ENCODE measurements around the gene CEBPZ. TPM values are rescaled to one million over a fixed set of nuclear protein-coding genes. Genes with fewer than 3 reads are reported as not detected.
"Not testable (repeated sequence)": the region's sequence is repeated elsewhere in the genome, so short reads cannot be mapped to it uniquely, and the experiment has no call there.

CEBPZ gene
- total and polyA plus RNA-seq, 2 of the 13 experiments (the other 11 are each of a cell fraction or from before 2014, with no cell fraction given): 14.4 to 117 TPM

DNA sequence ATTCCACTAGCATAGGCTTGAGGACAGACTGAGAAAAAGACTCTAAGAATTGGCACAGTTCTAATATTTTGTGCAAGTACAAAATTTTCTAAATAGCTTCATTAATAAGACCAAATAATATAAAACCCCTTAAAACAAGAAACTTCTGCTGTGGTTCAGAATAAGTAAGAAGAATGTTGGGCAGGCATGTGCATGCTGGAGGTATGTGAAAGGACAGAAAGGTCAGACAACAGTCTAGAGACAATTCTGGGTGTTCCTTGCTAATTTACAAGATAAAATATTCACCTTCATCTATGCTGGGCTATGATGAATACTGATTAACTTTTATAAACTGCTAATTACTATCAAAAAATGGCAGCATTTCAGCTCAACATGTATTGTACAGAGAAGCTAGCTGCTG is 20.2 kb downstream of the CEBPZ start:
- H3K4me3 ChIP-seq (replicated peaks in 1 of 3; ENCODE audit: insufficient read depth in 1 of 3, low read depth in 2 of 3, low read length in 3 of 3): no peak overlapping the region
- FAIRE-seq (no peak), ATAC-seq (no peak), DNase-seq (ENCODE audit: low spot score) (no peak)
- H3K27me3 ChIP-seq (ENCODE audit: control insufficient read depth in 1 of 2, insufficient read depth in 2 of 2, low read length in 2 of 2): no peaks in the 10 kb centered on the region
- in situ Hi-C loops (cut with HindIII; ENCODE audit: extremely low pct_ligation_motif_present, low pct_unique_long_range_greater_than_20kb): no loop called here
- H2AFZ ChIP-seq (ENCODE audit: low read length): no peak overlapping the region
- peaks cover 18 to 91% of the 10 kb centered on the region in 2 experiments for H3K36me3 ChIP-seq (replicated peaks in 1 of 2; ENCODE audit: control insufficient read depth in 1 of 2, insufficient read depth in 2 of 2, low read length in 2 of 2)
- H3K4me1 ChIP-seq (ENCODE audit: insufficient read depth, low read length): peaks cover 13% of the 10 kb centered on the region
- CTCF ChIA-PET (ENCODE audit: low intra/inter-chr PET ratio, low total read pairs): no interaction called here
- peaks cover 33% of the 10 kb centered on the region for H3K79me2 ChIP-seq (ENCODE audit: insufficient read depth, low read length)
- TF ChIP-seq, protein P1, sequence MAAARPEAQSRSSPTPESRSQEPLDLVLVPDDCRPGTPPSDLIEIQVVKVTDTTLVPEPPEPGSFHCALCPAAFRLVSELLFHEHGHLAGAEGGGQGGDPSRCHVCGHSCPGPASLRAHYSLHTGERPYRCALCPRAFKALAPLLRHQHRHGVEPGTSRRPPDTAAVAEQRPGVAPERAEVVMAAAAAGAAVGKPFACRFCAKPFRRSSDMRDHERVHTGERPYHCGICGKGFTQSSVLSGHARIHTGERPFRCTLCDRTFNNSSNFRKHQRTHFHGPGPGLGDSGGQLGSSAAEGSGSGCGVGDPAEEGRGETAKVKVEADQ (CRISPR knock-in tag; IDR thresholded peaks at IDR 0.05; ENCODE audit: borderline replicate concordance): no peak
- TF ChIP-seq, protein P2, sequence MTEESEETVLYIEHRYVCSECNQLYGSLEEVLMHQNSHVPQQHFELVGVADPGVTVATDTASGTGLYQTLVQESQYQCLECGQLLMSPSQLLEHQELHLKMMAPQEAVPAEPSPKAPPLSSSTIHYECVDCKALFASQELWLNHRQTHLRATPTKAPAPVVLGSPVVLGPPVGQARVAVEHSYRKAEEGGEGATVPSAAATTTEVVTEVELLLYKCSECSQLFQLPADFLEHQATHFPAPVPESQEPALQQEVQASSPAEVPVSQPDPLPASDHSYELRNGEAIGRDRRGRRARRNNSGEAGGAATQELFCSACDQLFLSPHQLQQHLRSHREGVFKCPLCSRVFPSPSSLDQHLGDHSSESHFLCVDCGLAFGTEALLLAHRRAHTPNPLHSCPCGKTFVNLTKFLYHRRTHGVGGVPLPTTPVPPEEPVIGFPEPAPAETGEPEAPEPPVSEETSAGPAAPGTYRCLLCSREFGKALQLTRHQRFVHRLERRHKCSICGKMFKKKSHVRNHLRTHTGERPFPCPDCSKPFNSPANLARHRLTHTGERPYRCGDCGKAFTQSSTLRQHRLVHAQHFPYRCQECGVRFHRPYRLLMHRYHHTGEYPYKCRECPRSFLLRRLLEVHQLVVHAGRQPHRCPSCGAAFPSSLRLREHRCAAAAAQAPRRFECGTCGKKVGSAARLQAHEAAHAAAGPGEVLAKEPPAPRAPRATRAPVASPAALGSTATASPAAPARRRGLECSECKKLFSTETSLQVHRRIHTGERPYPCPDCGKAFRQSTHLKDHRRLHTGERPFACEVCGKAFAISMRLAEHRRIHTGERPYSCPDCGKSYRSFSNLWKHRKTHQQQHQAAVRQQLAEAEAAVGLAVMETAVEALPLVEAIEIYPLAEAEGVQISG (CRISPR knock-in tag; IDR thresholded peaks at IDR 0.05): no peak
- TF ChIP-seq SRF (IDR thresholded peaks at IDR 0.05; ENCODE audit: low read depth, low read length) (no peak), ETV5 (CRISPR knock-in tag; IDR thresholded peaks at IDR 0.05; ENCODE audit: borderline replicate concordance) (no peak), ZNF776 (CRISPR knock-in tag; IDR thresholded peaks at IDR 0.05) (no peak)
- POLR2A ChIA-PET: interaction anchor here (1.0 kb wide), 1 partner anchor 20 kb away, joined by 3 read pairs; the partner anchor contains the start of genes CEBPZ and NDUFAF7
- BruUV-seq (replicated peaks): no TSS peak
- no peak overlapping the region for H3K27ac ChIP-seq (ENCODE audit: extremely low read length, insufficient read depth, low read length)
- peaks cover 23% of the 10 kb centered on the region for H3K9me3 ChIP-seq (ENCODE audit: low read length)
- no peak overlapping the region for H3K9ac ChIP-seq (ENCODE audit: insufficient read depth, low read depth, low read length)
- intact Hi-C loops (cut with micrococcal nuclease; ENCODE audit: unreplicated experiment): no loop called here
- no peaks in the 10 kb centered on the region; the same call in 1 of the 2 replicates for H4K20me1 ChIP-seq (ENCODE audit: insufficient read depth, low read length)
- no peak overlapping the region for H3K4me2 ChIP-seq (ENCODE audit: low read depth, low read length)

DNA sequence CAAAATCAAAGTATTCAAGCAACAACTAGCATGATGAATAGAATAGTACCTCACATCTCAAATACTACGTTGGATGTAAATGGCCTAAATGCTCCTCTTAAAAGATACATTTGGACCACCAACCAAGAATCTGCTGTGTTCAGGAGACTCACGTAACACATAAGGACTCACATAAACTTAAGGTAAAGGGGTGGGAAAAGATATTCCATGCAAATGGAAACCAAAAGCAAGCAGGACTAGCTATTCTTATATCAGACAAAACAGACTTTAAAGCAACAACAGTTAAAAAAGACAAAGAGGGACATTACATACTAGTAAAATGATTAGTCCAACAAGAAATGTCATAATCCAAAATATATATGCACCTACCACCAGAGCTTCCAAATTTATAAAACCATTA is 24.6 kb downstream of the CEBPZ start:
- H3K4me2 ChIP-seq (ENCODE audit: low read depth, low read length); DNase-seq (ENCODE audit: low spot score); H3K4me3 ChIP-seq (replicated peaks in 1 of 3; ENCODE audit: insufficient read depth in 1 of 3, low read depth in 2 of 3, low read length in 3 of 3); H3K4me1 ChIP-seq (ENCODE audit: insufficient read depth, low read length); FAIRE-seq; in situ Hi-C loops (cut with HindIII; ENCODE audit: extremely low pct_ligation_motif_present, low pct_unique_long_range_greater_than_20kb); H3K27ac ChIP-seq (ENCODE audit: extremely low read length, insufficient read depth, low read length); CTCF ChIA-PET (ENCODE audit: low intra/inter-chr PET ratio, low total read pairs); ATAC-seq; H3K27me3 ChIP-seq (ENCODE audit: control insufficient read depth in 1 of 2, insufficient read depth in 2 of 2, low read length in 2 of 2); H3K9ac ChIP-seq (ENCODE audit: insufficient read depth, low read depth, low read length); H4K20me1 ChIP-seq (ENCODE audit: insufficient read depth, low read length); BruUV-seq (replicated peaks); intact Hi-C loops (cut with micrococcal nuclease; ENCODE audit: unreplicated experiment); H2AFZ ChIP-seq (ENCODE audit: low read length): not testable (repeated sequence)
- POLR2A ChIA-PET: interaction anchor here (0.7 kb wide), 2 partner anchors 10 to 25 kb away, joined by 3 read pairs; partner anchors contain the start of gene NDUFAF7
- WGBS (ENCODE audit: low lambda C conversion rate): 97% methylated on average over 2 of the region's 2 CpGs
- H3K79me2 ChIP-seq (ENCODE audit: insufficient read depth, low read length): peaks cover 46% of the 10 kb centered on the region
- H3K36me3 ChIP-seq (replicated peaks in 1 of 2; ENCODE audit: control insufficient read depth in 1 of 2, insufficient read depth in 2 of 2, low read length in 2 of 2): peaks cover 16 to 87% of the 10 kb centered on the region in 2 experiments
- peaks cover 30% of the 10 kb centered on the region for H3K9me3 ChIP-seq (ENCODE audit: low read length)
